Spleen (tissue), 7 donors: ENCODE measurements around the gene NPBWR2.

Experiments
- CTCF ChIP-seq, 11 experiments: fragments of 200-600 bp in 7 of 11; fragments of 450-650 bp in 4 of 11; sonication (generic) in 4 of 11; IDR thresholded peaks in 8 of 11; conservative IDR thresholded peaks in 3 of 11; 1 replicate in 7 of 11; 2 replicates in 4 of 11; pipeline versions ENCODE4 v1.4.0 to v1.8.0; 2016 to 2021; ENCODE audit warnings: antibody characterized with exemption in 11 of 11, inconsistent platforms in 4 of 11, mild to moderate bottlenecking in 1 of 11
- POLR2AphosphoS5 ChIP-seq, 3 donors: sonication (generic); formaldehyde crosslinking; IDR thresholded peaks; one replicate each; pipeline ENCODE4 v1.5.1; 2017; ENCODE audit warnings: antibody characterized with exemption in 3 of 3
- donor health status: DM: no; HTN: no; CAD: no; lungs with moderate emphysema.
- donor health status: DM: no; HTN: no; CAD: no.
- donor health status: DM: no; HTN: no; CAD: no.

- TF ChIP-seq CTCF (IDR thresholded peaks at IDR 0.05 in 8 of 11, conservative IDR thresholded peaks at IDR 0.05 in 3 of 11) (no peak), POLR2AphosphoS5 (IDR thresholded peaks at IDR 0.05) (no peak)
These were observed 8.1 kb downstream of the NPBWR2 start for GRCh38 chr20:64099086-64099786.
